HEK293T (cell line): ENCODE data around the gene POLR2B.
A peak's percentile ranks its signal among the peaks of the same experiment; 100 is the strongest.

ENCODE experiments used
- CTCF ChIA-PET: fragments of 350-600 bp; formaldehyde crosslinking; extraction: SDS; loops from one replicate; lab custom pipeline; 2021; ENCODE audit warnings: antibody characterized with exemption, inconsistent platforms; lab: Yijun Ruan, JAX
- POLR2A ChIA-PET: fragments of 350-600 bp; formaldehyde crosslinking; extraction: SDS; loops from one replicate; lab custom pipeline; 2020; ENCODE audit warnings: antibody characterized with exemption, inconsistent platforms; lab: Yijun Ruan, JAX
- DNase-seq: peaks from one replicate; pipeline ENCODE4 v3.0.0; 2012; ENCODE audit warnings: mixed read lengths; ENCODE audit errors: extremely low spot score
- ARNT ChIP-seq: fragments of 450-650 bp; IDR thresholded peaks from 2 replicates; pipeline ENCODE4 v1.6.1; 2017; ENCODE audit warnings: mild to moderate bottlenecking
- BHLHE40 ChIP-seq: fragments of 450-650 bp; IDR thresholded peaks from 2 replicates; pipeline ENCODE4 v1.6.1; 2016; ENCODE audit warnings: mild to moderate bottlenecking, moderate library complexity, borderline replicate concordance
- CTBP1 ChIP-seq: fragments of 450-650 bp; IDR thresholded peaks from 2 replicates; pipeline ENCODE4 v1.6.1; 2016; ENCODE audit warnings: borderline replicate concordance
- ELF4 ChIP-seq: fragments of 450-650 bp; IDR thresholded peaks from 2 replicates; pipeline ENCODE4 v1.6.1; 2017; ENCODE audit warnings: antibody characterized with exemption
- FOXA1 ChIP-seq: fragments of 450-650 bp; IDR thresholded peaks from 2 replicates; pipeline ENCODE4 v1.6.1; 2016; ENCODE audit warnings: mild to moderate bottlenecking
- FOXK2 ChIP-seq: fragments of 450-650 bp; IDR thresholded peaks from 2 replicates; pipeline ENCODE4 v1.6.1; 2016; ENCODE audit warnings: mild to moderate bottlenecking
- FOXM1 ChIP-seq: fragments of 450-650 bp; IDR thresholded peaks from 2 replicates; pipeline ENCODE4 v1.6.1; 2017; ENCODE audit warnings: mild to moderate bottlenecking, borderline replicate concordance
- HDGF ChIP-seq: fragments of 450-650 bp; IDR thresholded peaks from 2 replicates; pipeline ENCODE4 v1.6.1; 2017; ENCODE audit warnings: antibody characterized with exemption, borderline replicate concordance
- L3MBTL2 ChIP-seq: fragments of 450-650 bp; conservative IDR thresholded peaks from 2 replicates; pipeline ENCODE4 v1.6.1; 2016; ENCODE audit warnings: mild to moderate bottlenecking
- LEF1 ChIP-seq: fragments of 450-650 bp; IDR thresholded peaks from 2 replicates; pipeline ENCODE4 v1.6.1; 2017; ENCODE audit warnings: mild to moderate bottlenecking, borderline replicate concordance
- NFRKB ChIP-seq: fragments of 450-650 bp; IDR thresholded peaks from 2 replicates; pipeline ENCODE4 v1.6.1; 2016; ENCODE audit warnings: mild to moderate bottlenecking, moderate library complexity
- PKNOX1 ChIP-seq: fragments of 450-650 bp; IDR thresholded peaks from 2 replicates; pipeline ENCODE4 v1.6.1; 2016
- SP1 ChIP-seq: fragments of 450-650 bp; IDR thresholded peaks from 2 replicates; pipeline ENCODE4 v1.6.1; 2017
- SUZ12 ChIP-seq: fragments of 450-650 bp; IDR thresholded peaks from 2 replicates; pipeline ENCODE4 v1.6.1; 2016; ENCODE audit warnings: mild to moderate bottlenecking
- TARDBP ChIP-seq: fragments of 450-650 bp; IDR thresholded peaks from 2 replicates; pipeline ENCODE4 v1.6.1; 2016
- ZNF384 ChIP-seq: fragments of 450-650 bp; IDR thresholded peaks from 2 replicates; pipeline ENCODE4 v1.6.1; 2016

POLR2B gene

GRCh38 chr4:56941403-56941802, 37.3 kb upstream of the POLR2B start:
- ChIA-PET CTCF (interaction anchor here (0.6 kb wide), 1 partner anchor 258 kb away, joined by 4 read pairs; no protein-coding TSS in a partner anchor), POLR2A (no interaction called here)
- no peak for DNase-seq
- TF ChIP-seq PKNOX1 (no peak), CTBP1 (no peak), SP1 (no peak), ARNT (no peak), SUZ12 (no peak), BHLHE40 (no peak), FOXM1 (no peak), FOXK2 (no peak), ZNF384 (no peak), FOXA1 (no peak), HDGF (no peak), NFRKB (no peak), LEF1 (no peak), ELF4 (no peak), L3MBTL2 (no peak), TARDBP (no peak)

GRCh38 chr4:56953680-56954520, 24.8 kb upstream of the POLR2B start:
- POLR2A ChIA-PET, result no interaction called here
- TF ChIP-seq CTBP1, result no peak
- TF ChIP-seq FOXA1, result no peak
- no peak for TF ChIP-seq SUZ12
- no peak for TF ChIP-seq ELF4
- no peak for TF ChIP-seq TARDBP
- CTCF ChIA-PET, result interaction anchor here (0.6 to 0.7 kb wide), 2 partner anchors 263 to 409 kb away, joined by 5 to 10 read pairs; no protein-coding TSS in a partner anchor

GRCh38 chr4:56958111-56958517, 20.6 kb upstream of the POLR2B start:
- ChIA-PET POLR2A (no interaction called here), CTCF (no interaction called here)
- TF ChIP-seq SUZ12, result no peak
- no peak for TF ChIP-seq FOXK2
- TF ChIP-seq HDGF, result no peak
- TF ChIP-seq ELF4, result no peak
- TF ChIP-seq SP1, result no peak
- TF ChIP-seq TARDBP, result no peak
- TF ChIP-seq ARNT, result no peak
- no peak for TF ChIP-seq NFRKB
- TF ChIP-seq FOXA1, result no peak
- TF ChIP-seq FOXM1, result no peak
- no peak for TF ChIP-seq CTBP1
- no peak for TF ChIP-seq ZNF384
- TF ChIP-seq PKNOX1, result no peak
- DNase-seq, result peak; percentile 46

More at GRCh38 chr4:56953680-56954520, 24.8 kb upstream of the POLR2B start:
- DNase-seq, result no peak

DNA sequence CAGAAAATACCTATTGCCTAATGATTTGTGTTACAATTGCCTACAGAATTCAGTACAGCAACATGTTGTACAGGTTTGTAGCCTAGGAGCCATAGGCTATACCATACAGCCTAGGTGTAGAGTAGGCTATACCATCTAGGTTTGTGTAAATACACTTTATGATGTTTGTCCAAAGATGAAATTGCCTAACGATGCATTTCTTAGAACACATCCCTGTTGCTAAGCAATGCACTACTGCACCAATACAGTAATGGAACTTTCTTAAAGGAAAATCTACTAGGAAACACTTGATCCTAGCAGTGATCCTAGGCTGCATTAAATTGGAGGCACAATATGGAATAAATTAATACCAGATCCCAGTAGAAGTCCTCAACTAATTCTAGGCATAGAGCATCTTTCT, 19.6 kb upstream of the POLR2B start:
- TF ChIP-seq LEF1, result no peak
- TF ChIP-seq ARNT, result no peak
- no peak for TF ChIP-seq FOXK2
- no peak for TF ChIP-seq TARDBP
- CTCF ChIA-PET, result interaction anchor here (0.6 kb wide), 2 partner anchors 478 to 593 kb away, joined by 4 to 6 read pairs; no protein-coding TSS in a partner anchor
- POLR2A ChIA-PET, result no interaction called here
- no peak for DNase-seq

- ChIA-PET POLR2A (no interaction called here), CTCF (no interaction called here)
- no peak for TF ChIP-seq ELF4
- no peak for TF ChIP-seq TARDBP
- no peak for TF ChIP-seq BHLHE40
- no peak for TF ChIP-seq HDGF
- TF ChIP-seq ARNT, result no peak
- no peak for TF ChIP-seq SP1
- no peak for TF ChIP-seq FOXK2
- TF ChIP-seq LEF1, result no peak
- no peak for TF ChIP-seq SUZ12
- no peak for TF ChIP-seq L3MBTL2
- TF ChIP-seq ZNF384, result no peak
- TF ChIP-seq CTBP1, result no peak
- TF ChIP-seq FOXM1, result no peak
- no peak for TF ChIP-seq PKNOX1
- no peak for TF ChIP-seq NFRKB
- TF ChIP-seq FOXA1, result no peak
- no peak for DNase-seq
Measured at GRCh38 chr4:56961107-56961500, 17.6 kb upstream of the POLR2B start.

GRCh38 chr4:56971383-56971782, 7.3 kb upstream of the POLR2B start:
- no peak for DNase-seq
- POLR2A ChIA-PET, result no interaction called here
- TF ChIP-seq LEF1 (no peak), PKNOX1 (no peak), CTBP1 (no peak), SUZ12 (no peak), L3MBTL2 (no peak), ZNF384 (no peak), TARDBP (no peak), NFRKB (no peak), FOXK2 (no peak), ELF4 (no peak), FOXA1 (no peak), SP1 (no peak), ARNT (no peak), BHLHE40 (no peak), HDGF (no peak), FOXM1 (no peak)
- CTCF ChIA-PET, result no interaction called here
